GM12801 (cell line): Measurements from ENCODE around the gene ROGDI.

ENCODE experiments used
- TF ChIP-seq, protein P1 (sequence below): IDR thresholded peaks from one replicate; pipeline ENCODE4 v1.5.1; 2011; ENCODE audit warnings: control low read depth; ENCODE audit not compliant: insufficient read length; ENCODE audit errors: extremely low read depth

Gene ROGDI

DNA sequence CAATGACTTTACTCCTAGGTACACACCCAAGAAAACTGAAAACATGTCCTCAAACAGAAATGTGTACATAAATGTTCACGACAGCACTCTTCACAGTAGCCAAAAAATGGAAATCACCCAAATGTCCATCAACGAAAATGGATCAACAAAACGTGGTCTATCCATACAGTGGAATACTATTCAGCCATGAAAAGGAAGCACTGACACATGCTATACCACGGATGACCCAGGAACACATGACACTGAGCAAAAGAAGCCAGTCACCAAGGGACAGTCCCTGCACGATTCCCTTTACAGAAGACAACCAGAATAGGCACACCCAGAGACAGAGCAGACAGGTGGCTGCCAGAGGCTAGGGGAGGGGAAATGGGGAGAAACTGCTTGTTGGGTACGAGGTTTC is 46.7 kb downstream of the ROGDI start:
- TF ChIP-seq, protein P1, sequence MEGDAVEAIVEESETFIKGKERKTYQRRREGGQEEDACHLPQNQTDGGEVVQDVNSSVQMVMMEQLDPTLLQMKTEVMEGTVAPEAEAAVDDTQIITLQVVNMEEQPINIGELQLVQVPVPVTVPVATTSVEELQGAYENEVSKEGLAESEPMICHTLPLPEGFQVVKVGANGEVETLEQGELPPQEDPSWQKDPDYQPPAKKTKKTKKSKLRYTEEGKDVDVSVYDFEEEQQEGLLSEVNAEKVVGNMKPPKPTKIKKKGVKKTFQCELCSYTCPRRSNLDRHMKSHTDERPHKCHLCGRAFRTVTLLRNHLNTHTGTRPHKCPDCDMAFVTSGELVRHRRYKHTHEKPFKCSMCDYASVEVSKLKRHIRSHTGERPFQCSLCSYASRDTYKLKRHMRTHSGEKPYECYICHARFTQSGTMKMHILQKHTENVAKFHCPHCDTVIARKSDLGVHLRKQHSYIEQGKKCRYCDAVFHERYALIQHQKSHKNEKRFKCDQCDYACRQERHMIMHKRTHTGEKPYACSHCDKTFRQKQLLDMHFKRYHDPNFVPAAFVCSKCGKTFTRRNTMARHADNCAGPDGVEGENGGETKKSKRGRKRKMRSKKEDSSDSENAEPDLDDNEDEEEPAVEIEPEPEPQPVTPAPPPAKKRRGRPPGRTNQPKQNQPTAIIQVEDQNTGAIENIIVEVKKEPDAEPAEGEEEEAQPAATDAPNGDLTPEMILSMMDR = no peak

GRCh38 chr16:4754865-4755264 is 47.6 kb downstream of the ROGDI start:
- TF ChIP-seq, protein P1 = no peak

DNA sequence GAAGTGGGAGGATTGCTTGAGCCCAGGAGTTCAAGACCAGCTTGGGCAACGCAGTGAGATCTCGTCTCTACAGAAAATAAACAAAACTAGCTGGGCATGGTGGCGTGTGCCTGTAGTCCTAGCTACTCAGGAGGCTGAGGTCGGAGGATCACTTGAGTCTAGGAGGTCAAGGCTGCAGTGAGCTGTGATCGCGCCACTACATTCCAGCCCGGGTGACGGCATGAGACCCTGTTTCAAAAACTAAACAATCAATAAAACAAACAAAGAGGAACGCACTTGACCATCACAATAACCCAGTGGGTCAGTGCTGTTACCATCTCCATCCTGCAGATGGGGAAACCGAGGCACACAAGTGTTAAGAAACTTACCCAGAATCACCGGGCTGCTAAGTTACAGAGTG is 49.2 kb downstream of the ROGDI start:
- TF ChIP-seq, protein P1 = no peak

DNA sequence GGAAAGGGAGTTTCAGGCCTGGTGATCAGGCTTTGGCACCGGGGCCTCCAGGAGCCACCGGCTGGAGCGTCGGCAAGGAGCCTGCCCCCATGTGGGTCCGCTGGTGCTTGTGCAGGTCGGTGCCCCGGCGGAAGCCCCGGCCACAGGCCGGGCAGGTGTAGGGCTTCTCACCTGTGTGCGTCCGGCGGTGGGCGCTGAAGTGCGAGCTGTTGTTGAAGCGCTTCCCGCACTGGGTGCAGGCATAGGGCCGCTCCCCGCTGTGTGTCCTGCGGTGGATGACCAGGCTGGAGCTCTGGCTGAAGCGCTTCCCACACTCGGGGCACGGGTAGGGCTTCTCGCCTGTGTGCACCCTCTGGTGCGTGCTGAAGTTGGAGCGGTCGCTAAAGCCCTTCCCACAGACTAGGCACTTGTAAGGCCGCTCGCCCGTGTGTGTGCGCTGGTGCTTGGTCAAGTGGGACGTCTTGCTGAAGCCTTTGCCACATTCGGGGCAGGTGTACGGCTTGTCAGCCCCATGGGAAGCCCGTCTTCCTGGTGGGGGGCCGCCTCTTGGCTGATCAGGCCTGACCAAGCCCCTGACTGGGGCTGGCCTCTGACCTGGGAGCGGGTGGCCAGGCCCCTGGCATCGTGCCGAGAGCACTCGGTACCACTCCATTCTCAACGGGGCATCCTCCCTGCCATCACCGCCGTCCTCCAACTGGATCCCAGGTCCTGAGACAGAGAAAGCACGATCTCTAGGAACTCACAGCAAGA is 49.9 kb downstream of the ROGDI start:
- TF ChIP-seq, protein P1 = no peak

- TF ChIP-seq, protein P1 = no peak
Observed at GRCh38 chr16:4750896-4751295, 51.5 kb downstream of the ROGDI start.

DNA sequence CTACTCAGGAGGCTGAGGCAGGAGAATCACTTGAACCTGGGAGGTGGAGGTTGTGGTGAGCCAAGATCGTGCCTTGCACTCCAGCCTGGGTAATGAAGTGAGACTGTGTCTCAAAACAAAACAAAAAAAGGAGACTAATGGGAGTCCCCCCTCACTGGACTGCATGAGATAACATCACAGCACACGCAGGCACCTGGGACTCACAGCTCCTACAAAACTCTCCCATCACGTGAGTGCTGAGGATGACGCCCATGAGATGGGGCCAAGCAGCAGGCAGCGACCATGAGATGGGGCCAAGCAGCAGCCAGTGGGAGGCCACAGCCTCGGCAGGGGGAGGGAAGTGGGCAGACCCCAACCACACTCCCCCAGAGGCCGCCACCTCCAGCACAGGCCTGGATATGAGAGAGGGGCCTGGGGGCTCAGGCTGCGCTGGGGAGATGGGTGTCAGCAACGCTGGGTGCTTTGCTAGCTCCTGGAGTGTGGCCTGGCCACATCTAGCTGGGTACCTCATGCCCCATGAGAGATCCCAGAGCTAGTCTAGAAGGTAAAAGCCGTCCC is 52.7 kb downstream of the ROGDI start:
- TF ChIP-seq, protein P1 = no peak

DNA sequence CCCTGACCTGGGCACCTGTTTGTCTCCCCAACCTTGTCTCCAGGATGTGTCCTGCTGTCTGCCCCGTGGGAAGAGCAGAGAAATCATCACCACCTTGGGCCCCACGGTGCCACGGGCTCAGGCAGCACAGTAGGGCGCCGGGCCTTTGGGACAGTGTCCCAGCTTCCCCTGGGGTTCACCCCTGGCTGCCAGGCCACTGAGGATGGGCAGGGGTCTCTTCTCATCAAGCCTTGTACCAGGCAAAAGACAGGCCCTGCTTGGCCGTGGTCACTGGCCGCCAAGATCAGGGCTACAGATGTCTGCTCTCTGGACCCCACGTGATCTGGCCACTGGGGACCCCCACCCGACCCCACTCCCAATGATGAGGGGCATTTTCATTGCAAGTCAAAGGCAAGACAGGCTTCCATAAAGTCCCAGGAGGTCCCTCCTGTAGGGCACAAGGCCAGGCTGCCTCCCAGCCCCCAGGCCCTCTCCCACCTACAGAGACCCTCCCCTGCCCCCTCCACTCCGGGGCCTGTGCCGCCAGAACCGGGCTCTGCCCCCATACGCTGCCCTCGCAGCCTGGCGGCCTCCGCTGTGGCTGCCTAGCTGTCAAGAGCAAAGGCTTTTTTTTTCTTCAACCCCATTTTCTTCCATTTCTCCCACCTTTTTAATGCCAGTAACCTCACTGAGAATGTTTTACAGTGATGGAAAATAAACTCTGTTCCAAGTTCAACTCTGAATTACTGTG is 53.6 kb downstream of the ROGDI start:
- TF ChIP-seq, protein P1 = no peak
